Umbilical cord (tissue), 2 donors: ENCODE results near the gene CACTIN. TPM values are rescaled to one million over a fixed set of nuclear protein-coding genes. Genes with fewer than 3 reads are reported as not detected.
"Not testable (repeated sequence)": the region's sequence is repeated elsewhere in the genome, so short reads cannot be mapped to it uniquely, and the experiment has no call there.

Experiments used
- DNase-seq: peaks from one replicate; pipeline ENCODE4 v3.0.0-alpha.2; 2015; ENCODE audit warnings: low spot score
- total RNA-seq: library from RNA; depleted of rRNA; stranded (reverse); fragments of >200 nt; gene quantifications from one replicate; pipeline ENCODE4 v1.2.3, GENCODE V29; 2014; ENCODE audit warnings: low replicate concordance; ENCODE audit not compliant: insufficient read depth

The CACTIN gene
- total RNA-seq, 1 donor from 2014 or later = 17.1 TPM

DNA sequence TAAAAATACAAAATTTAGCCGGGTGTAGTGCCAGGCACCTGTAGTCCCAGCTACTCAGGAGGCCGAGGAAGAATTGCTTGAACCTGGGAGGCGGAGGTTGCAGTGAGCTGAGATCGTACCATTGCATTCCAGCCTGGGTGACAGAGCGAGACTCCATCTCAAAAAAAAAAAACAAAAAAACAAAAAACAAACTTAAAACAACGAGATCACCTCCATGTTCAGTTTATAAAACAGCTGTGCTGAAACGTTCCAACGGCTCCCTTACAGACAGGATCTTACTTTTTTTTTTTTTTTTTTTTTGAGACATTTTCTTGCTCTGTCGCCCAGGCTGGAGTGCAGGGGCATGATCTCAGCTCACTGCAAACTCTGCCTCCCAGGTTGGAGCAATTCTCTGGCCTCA lies 2.2 kb upstream of the CACTIN start:
- not testable (repeated sequence) for DNase-seq

DNA sequence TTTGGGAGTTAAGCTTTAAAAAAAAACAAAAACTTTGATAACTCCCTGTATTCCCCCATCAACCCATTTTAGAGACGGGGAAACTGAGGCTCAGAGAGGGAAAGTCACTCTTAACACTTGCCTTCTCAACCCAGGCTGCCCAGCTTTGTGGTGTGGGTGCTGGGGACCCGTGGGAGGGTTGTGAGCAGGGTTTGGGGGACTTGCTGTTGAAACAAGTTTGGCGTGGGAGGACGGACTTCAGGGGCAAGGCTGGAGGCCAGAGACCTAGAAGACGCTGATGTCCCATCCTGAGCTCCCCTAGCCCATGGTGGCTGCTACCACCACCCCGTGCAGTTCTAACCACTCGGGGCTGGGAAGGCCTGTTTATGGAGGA lies 747 bp upstream of the CACTIN start:
- DNase-seq = no peak

DNA sequence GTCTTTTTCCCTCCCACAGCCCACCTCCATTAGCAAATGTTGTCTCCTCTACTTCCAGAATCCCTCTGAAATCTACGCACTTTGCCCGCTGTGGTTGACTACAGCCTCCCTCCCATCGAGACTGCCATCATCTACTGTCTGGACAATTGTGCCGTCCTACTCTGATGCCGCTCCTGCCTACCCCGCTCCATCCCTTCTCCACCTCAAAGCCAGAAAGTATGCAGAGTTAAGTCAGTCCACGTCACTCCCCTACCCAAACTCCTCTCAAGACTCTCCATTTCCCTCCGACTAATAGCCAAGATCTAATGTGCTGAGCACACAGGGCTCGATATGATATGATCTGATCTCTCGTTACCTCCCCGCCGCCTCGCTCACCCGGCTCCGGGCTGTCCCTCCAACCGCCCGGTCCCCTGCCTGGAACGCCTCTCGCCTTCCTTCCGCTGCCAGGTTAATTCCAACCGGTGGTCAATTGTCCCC lies 556 bp downstream of the CACTIN start:
- no peak for DNase-seq

DNA sequence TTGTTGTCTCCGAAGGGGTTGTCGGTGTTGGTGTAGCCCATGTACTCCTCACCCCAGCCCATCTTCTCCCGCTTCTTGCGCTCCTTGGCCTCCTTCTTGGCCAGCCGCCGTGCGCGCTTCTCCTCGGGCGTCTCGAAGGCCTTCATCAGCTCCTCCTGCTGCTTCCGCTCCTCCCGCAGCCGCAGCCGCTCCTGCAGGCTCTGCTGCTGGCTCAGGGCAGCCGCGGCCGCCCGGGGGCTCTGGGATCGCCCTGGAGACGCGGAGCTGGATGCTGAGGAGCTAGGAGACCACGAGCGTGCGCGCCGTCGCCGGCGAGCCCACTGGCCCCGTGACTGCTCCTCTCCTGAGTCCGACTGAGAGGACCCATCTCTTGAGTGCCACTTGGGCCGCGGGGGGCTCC lies 2.9 kb downstream of the CACTIN start:
- no peak for DNase-seq

DNA sequence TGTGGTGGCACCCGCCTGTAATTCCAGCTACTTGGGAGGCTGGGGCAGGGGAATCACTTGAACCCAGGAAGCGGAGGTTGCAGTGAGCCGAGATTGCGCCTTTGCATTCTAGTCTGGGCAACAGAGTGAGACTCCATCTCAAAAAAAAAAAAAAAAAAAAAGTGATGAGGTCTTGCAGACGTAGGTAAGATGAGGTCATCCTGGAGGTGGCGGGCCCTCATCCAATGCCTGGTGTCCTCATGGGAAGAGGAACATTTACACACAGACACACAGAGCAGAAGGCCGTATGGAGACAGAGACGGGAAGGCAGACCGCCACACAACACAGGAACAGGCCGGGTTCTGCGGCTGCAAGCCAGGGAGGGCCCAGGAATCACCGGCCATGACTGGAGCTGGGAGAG lies 4.4 kb downstream of the CACTIN start:
- no peak for DNase-seq

DNA sequence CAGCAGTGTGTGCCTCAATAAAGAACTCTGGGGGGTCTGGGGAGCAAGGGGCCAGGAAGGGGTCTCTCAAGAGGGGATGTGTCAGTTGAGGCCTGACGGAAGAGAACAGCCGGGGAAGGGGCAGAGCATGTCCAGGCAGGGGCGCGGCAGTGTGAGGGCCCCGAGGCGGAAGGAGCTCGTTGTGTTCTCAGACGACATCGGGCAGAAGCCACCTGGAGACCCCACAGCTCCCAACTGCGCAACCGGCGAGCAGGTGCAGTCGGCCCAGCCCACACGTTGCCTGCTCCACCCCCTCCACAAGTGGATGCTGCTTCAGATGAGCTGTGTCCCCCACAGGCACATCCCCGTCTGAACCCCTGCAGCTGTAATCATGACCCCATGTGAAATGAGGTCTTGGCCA lies 4.9 kb downstream of the CACTIN start:
- DNase-seq = no peak

DNA sequence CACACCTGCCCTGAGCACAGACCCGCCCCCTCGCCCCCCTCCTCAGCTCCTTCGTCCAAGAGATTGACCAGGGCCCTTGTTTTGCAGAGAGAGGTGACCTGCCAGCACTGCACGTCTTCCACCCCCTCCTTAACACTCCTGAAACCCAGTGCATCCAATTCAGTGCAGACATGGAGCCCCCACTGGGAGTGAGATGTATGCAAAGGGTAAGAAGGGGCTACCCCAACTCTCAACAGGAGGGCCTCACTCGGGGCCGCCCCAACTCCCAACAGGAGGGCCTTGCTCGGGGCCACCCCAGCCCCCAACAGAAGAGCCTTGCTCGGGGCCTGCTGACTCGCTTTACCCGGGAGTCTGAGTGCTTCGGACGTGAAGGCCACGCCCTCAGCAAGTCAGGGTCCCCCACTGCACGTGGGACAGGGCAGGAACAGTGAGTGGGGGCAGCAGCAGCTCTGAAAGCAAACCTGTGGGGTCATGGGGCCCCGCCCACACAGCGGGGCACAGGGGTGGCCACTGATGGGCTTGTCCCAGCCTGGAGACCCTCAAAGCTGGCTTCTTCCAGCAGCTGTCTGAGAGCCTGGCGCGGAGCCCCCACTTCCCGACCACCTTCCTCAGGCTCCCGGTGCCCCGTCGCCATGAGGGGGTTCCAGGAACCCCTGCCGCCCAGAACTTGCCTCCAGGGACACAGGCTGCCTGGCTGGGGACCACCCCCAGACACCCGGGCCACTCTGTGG lies 5.6 kb downstream of the CACTIN start:
- DNase-seq = no peak

DNA sequence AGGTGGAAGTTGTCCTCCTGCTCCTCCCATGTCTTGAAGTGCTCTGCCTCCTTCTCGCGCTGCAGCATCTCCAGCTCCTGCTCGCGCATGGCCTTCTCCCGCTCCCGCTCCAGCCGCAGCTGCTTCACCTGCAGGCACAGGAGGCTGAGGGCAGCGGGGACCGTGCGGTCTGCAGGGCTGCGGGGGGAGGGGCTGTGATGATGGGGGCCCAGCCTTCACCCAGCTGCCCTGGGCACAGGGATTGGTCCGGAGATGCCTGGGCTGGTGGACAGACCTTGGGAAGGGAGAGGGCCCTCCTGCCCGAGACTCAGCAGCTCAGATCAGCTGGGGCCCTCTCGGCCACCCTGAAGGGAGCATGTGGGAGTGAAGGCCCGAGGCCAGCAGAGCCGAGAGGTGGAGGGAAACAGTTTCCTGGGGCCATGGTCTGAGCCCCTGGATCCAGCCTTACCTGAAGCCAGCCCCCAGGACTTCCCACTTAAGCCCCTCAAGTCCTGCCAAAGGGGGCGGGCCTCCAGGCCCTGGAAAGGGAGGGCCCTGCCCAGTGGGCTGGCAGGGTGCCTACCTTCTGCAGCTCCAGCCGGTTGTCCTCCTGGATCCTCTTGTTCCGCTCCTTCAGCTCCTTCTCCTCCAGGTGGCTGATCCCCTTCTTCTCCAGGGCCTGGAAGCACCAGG lies 6.3 kb downstream of the CACTIN start:
- DNase-seq = no peak

DNA sequence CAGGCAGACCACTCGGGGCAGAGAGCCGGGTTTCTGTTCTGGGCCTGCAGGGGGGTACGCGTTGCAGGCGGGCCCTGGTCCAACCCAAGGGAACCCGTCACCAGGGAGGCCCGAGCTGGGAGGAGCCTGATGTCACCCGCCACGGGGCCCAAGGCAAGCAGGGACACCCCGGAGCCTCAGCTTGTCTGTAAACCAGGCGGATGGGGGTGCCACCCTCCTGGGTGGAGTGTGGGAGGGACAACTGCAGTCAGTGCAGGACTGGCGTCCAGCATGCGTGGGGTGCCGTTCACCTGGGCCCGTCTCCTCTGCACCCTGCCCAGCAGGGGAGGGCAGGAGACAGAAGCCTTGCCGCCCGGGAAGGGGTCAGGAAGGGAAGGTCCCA lies 7.0 kb downstream of the CACTIN start:
- DNase-seq = no peak

DNA sequence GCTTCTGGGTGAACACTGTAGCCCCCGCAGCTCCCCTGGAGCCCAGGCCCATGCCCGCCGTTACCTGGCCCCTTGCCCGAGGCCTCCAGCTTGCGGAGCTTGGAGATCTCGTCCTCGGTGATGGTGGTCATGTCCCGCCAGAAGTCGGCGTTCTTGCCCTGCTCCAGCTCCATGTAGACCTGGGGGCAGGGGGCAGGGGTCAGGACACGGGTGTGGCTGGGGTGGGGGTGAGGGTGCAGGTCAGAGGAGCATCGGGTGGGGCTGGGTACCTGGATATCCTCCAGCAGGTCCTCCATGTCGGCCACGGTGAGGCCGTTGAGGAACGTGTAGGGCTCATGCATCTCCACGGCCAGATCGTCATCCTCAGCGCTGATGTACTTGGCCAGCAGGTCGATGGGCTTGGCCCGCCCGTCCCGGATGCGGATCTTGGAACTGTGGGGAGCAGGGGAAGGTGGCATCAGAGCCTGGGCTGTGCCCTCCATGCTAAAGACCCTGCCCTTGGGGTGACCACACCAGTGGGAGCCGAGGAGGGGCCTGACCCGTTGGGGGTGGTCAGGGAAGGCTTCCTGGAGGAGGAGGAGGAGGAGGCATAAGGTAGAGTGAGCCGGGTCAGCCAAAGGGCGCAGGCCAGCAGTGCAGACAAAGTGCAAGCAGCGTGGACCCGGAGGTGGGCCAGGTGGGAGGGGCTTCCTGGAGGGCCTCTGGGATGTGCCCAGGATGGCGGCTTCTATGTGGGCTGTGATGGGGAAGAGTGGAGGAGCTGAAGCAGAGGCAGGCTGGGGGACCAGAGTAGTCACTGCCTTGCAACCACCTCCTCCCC lies 7.6 kb downstream of the CACTIN start:
- DNase-seq = no peak

DNA sequence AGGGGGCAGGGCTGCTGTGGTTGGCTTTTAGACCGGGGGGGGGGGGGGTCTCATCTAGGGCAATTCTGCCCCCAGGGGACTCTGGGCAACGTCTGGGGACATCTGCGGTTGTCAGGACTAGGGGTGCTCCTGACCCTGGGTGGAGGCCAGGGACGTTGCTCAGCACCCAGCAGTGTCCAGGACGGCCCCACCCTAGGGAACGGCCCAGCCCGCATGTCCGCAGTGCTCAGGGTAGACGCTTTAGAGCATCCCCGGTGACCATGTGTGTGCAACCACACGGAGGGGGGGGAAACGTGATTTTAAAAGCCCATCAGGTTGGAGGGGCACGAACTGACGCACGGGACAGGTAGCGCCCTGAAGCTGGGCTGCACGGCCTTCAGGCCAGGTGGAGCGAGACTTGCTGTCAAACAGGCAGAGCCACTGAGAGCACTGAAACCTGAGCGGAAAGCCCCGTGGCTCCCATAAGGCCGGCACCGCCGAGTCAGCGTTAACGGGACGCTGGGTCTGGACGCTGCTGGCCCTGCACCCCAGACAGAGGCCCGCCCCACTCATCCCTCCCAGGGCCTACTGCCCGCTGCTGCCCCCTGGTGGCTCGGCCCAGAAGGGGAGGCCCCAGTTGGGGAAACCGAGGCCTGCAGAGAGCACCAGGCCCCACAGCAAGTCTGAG lies 8.3 kb downstream of the CACTIN start:
- peak; percentile 19 for DNase-seq

DNA sequence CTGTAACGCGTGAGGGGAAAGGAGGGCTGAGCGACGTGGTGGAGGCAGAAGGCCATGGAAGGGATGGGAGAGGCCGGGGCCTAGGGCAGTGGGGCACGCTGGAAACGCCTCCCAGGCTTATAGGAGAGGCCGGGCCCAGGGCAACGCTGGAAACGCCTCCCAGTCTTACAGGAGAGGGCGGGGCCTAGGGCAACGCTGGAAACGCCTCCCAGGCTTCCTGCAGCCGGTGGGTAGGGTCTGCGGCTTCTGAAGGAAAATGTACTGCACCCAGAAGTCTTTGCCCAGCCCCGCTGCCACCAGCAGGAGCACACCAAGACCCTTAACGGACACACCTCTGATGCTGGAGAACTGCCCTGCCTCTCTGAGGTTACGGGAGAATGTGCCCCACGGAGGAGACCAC lies 9.1 kb downstream of the CACTIN start:
- no peak for DNase-seq

DNA sequence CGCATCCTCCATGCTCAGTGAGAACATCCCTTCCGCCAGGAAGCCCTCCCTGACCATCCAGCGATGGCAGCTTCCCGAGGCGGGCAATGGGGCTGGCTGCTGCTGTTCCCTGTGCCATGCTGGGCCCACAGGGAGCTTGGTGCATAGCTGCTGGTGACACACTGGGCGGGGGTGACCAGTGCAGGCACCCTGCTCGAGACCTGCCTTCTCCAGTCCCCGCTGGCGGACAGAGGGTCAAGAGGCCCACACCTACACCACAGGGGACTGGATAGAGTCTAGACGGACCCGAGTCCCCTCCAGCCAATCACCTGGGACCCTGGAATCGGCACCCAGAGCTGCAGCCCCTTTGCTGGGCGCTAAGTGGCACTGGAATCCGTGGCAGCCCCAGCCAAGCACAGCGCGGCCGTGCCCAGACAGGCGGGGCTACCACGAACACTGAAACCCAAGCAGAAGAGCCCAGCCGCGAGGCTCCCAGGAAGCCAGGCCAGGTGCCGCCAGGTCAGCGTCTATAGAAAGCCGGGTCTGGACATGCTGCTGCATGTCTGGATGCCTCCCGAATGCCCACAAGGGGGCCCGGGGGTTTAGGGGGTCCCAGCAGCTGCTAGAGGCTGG lies 11.0 kb downstream of the CACTIN start:
- no peak for DNase-seq

DNA sequence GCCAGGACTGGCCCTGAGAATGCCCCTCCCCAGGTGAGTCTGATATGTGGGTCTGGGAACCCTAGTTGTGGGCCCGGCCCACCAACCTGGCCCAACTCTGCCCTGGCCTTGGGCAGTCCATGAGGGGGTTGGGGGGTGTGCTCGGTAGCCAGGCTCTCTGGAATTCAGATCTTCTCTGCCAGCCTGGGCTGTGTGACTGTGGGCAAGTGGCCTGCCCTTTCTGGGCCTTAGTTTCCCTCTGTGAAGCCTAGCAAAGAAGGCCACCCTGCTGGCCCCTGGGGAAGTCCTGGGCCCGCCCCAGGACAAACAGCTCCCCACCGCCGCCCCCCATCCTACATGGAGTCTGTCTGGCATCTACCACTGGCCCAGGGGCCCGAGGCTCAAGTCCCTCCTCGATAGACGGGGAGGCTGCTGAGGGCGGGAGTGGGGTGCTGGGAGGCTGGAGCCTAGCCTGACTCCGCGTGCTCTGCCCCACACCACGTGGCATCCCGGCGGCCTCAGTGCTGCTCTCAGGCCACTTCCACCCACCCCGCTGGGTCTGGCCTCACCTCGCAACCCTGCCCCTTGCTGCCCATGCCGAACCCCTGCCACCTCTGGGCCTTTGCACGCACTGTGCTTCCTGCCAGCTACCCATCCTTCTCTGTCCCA lies 11.6 kb downstream of the CACTIN start:
- DNase-seq = no peak

DNA sequence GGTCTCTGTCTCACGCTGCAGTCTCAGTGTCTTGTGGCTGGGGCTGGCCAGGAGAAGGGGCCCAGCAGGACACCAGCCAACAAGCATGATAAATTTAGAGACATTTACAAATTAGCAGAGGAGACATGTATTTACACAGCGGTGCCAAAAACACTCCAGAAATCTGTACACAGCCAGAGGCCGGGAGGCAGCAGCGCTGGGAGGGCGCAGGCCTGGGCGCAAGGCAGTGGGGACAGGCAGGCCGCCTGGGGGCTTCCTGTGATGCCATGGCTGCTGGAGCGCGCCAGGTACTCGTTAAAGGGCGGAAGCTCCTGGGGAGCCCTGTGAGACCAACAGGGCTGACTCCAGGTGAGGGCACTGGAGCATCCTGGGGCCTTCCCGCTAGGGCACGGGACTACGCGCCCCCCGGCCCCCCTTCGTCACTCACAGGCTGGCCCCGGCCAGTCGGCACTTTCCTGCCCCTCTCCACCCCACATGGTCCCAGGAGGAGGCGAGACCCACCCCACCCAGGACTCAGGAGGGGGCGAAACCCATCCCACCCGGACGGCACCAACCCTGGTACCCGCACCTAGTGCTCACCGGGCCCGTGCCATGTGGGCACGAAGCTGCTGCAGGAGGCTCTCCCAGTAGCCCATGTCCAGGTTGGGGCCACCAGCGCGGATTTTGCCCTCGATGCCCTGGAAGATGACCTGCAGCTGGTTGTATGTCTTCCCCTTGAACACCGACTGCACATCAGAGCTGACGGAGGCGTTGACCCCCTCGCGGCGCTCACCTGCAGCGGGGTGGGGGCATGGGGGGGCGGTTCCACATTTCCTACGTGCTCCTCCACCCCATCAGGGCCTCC lies 12.6 kb downstream of the CACTIN start:
- DNase-seq = no peak

DNA sequence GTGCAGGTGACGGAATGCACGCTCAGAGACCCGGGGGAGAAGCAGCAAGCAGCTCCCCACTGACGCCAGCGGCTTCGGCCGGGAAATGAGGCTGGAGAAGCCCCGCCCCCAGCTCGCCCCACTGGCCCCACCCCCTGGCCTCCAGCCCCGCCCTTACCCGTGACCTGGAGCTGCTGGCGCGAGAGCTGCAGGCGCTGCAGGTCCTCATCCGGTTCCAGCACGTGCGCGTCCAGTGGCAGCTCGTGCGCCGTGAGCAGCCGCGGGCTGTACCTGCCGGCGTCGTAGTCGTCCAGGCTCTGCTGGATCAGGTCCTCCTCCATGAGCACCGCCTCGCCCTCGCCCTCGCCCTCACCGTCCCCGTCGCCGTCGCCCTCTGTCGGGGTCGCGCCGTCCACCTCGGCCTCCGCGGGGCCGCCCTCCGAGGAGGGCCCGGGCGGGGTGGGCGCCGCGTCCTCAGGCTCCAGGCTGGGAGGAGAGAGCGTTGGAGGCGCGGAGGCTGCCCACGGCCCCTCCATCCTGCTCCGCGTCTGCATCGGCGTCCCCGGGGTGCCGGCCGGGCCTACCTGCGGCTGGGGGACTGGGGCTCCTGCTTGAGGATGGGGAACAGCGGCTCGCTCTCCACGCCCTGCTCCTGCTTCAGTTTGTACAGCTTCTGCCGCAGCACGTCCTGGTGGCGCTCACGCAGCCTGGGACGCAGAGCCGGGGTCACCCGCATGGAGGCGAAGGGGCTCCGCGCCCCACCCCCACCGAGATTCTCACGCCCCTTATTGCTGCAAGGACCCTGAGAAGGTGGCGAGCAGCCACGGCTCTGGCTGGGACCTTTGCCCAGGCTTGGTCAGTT lies 13.5 kb downstream of the CACTIN start:
- no peak for DNase-seq

DNA sequence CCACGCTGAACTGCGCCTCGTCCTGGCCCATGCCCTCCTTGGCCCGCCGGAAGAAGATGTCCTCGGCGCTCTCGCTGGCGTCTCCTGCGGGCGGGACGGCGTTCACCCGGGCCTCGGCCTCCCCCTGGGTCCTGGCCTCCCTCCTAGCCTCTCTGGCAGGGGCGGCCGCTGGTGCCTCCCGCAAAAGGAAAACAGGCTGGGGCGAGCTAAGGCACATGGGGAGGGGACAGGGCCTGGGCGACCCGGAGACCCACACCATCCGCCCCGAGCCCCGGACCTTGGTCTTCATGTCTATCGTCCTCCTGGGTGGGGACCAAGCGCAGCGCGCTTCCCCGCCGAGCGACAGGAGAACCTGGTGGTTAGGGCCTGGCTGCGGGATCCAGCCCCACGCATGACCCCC lies 14.3 kb downstream of the CACTIN start:
- DNase-seq = no peak

DNA sequence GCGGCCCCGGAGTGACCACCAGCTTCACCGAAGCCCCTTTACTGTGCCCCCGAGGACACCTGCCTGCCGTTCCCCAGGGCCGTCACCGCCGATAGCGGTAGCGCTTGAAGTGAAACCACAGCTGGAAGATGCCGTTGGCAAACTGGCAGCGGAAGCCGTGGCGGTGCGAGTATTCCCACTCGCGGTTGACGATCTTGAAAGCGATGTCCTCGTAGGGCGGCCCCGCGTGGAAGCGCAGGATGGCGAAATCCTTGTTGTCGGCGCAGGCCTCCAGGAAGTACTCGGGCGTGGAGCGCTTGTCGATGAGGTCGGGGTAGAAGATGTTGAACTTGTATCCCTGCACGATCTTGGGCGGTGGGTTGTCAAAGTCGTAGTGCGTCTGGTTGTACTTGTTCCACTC lies 14.7 kb downstream of the CACTIN start:
- DNase-seq = no peak
